ENCODE data around the gene GRIK1.

Gene GRIK1

GRCh38 chr21:29885491-29885890, 54.3 kb downstream of the GRIK1 start:
- no peaks in the 10 kb centered on the region for H3K79me2 ChIP-seq (ENCODE audit: insufficient read depth, low read length)
- H4K20me1 ChIP-seq (ENCODE audit: insufficient read depth, low read length, poor library complexity, severe bottlenecking) = no peaks in the 10 kb centered on the region
- no peak overlapping the region for H3K4me2 ChIP-seq (ENCODE audit: low read depth, low read length, poor library complexity, severe bottlenecking)
- H3K4me3 ChIP-seq (ENCODE audit: low read length, poor library complexity, severe bottlenecking) = no peak overlapping the region
- no peaks in the 10 kb centered on the region for H3K36me3 ChIP-seq (ENCODE audit: insufficient read depth, low read length)
- no peak overlapping the region for H3K9ac ChIP-seq (ENCODE audit: low read depth, low read length, poor library complexity, severe bottlenecking)
- H2AFZ ChIP-seq (ENCODE audit: low read length) = no peak overlapping the region
- TF ChIP-seq EZH2phosphoT487 (IDR thresholded peaks at IDR 0.05; ENCODE audit: borderline replicate concordance) = no peak
- no peak for TF ChIP-seq CTCF (conservative IDR thresholded peaks at IDR 0.05; ENCODE audit: low read length)
- no peaks in the 10 kb centered on the region for H3K9me3 ChIP-seq (ENCODE audit: insufficient read depth, low read depth, low read length)
- 0 out of 2 replicates have a peak, but pooled peaks cover 3% of the 10 kb centered on the region for H3K9me2 ChIP-seq (replicated peaks; ENCODE audit: low read depth, low read length)
- no peaks in the 10 kb centered on the region for H3K4me1 ChIP-seq (ENCODE audit: insufficient read depth, low read length, poor library complexity, severe bottlenecking)
- H3K27me3 ChIP-seq (ENCODE audit: insufficient read depth, low read length, poor library complexity, severe bottlenecking) = no peaks in the 10 kb centered on the region
- H3F3A ChIP-seq (ENCODE audit: low read depth) = no peaks in the 10 kb centered on the region

GRCh38 chr21:29875873-29876272, 63.9 kb downstream of the GRIK1 start:
- Histone ChIP-seq H3K4me1 (ENCODE audit: insufficient read depth, low read length, poor library complexity, severe bottlenecking) (no peaks in the 10 kb centered on the region), H2AFZ (ENCODE audit: low read length) (no peak overlapping the region), H3K27me3 (ENCODE audit: insufficient read depth, low read length, poor library complexity, severe bottlenecking) (no peaks in the 10 kb centered on the region), H3K36me3 (ENCODE audit: insufficient read depth, low read length) (no peaks in the 10 kb centered on the region), H3K79me2 (ENCODE audit: insufficient read depth, low read length) (no peaks in the 10 kb centered on the region), H3F3A (ENCODE audit: low read depth) (no peaks in the 10 kb centered on the region), H3K9ac (ENCODE audit: low read depth, low read length, poor library complexity, severe bottlenecking) (no peak overlapping the region), H3K4me3 (ENCODE audit: low read length, poor library complexity, severe bottlenecking) (no peak overlapping the region), H4K20me1 (ENCODE audit: insufficient read depth, low read length, poor library complexity, severe bottlenecking) (no peaks in the 10 kb centered on the region), H3K9me3 (ENCODE audit: insufficient read depth, low read depth, low read length) (no peaks in the 10 kb centered on the region; the same call in 1 of the 2 replicates), H3K4me2 (ENCODE audit: low read depth, low read length, poor library complexity, severe bottlenecking) (no peak overlapping the region), H3K9me2 (replicated peaks; ENCODE audit: low read depth, low read length) (no peaks in the 10 kb centered on the region)
- TF ChIP-seq EZH2phosphoT487 (IDR thresholded peaks at IDR 0.05; ENCODE audit: borderline replicate concordance) = no peak
- no peak for TF ChIP-seq CTCF (conservative IDR thresholded peaks at IDR 0.05; ENCODE audit: low read length)

GRCh38 chr21:29875036-29875716, 64.6 kb downstream of the GRIK1 start:
- no peak for TF ChIP-seq CTCF (conservative IDR thresholded peaks at IDR 0.05; ENCODE audit: low read length)
- no peak for TF ChIP-seq EZH2phosphoT487 (IDR thresholded peaks at IDR 0.05; ENCODE audit: borderline replicate concordance)
- Histone ChIP-seq H3K27me3 (ENCODE audit: insufficient read depth, low read length, poor library complexity, severe bottlenecking) (no peaks in the 10 kb centered on the region), H3K79me2 (ENCODE audit: insufficient read depth, low read length) (no peaks in the 10 kb centered on the region), H3K4me2 (ENCODE audit: low read depth, low read length, poor library complexity, severe bottlenecking) (no peak overlapping the region), H3K9ac (ENCODE audit: low read depth, low read length, poor library complexity, severe bottlenecking) (no peak overlapping the region), H3K4me3 (ENCODE audit: low read length, poor library complexity, severe bottlenecking) (no peak overlapping the region), H3K4me1 (ENCODE audit: insufficient read depth, low read length, poor library complexity, severe bottlenecking) (no peaks in the 10 kb centered on the region), H3K36me3 (ENCODE audit: insufficient read depth, low read length) (no peaks in the 10 kb centered on the region), H3K9me3 (ENCODE audit: insufficient read depth, low read depth, low read length) (no peaks in the 10 kb centered on the region; the same call in 1 of the 2 replicates), H3K9me2 (replicated peaks; ENCODE audit: low read depth, low read length) (no peaks in the 10 kb centered on the region), H4K20me1 (ENCODE audit: insufficient read depth, low read length, poor library complexity, severe bottlenecking) (no peaks in the 10 kb centered on the region), H3F3A (ENCODE audit: low read depth) (no peaks in the 10 kb centered on the region), H2AFZ (ENCODE audit: low read length) (no peak overlapping the region)

Data from Loucy (cell line).